Cardiac septum (tissue), 1 donor: ENCODE data around the gene GCK. TPM values are rescaled to one million over a fixed set of nuclear protein-coding genes. Genes with fewer than 3 reads are reported as not detected.

Experiments used
- DNase-seq: peaks from one replicate; pipeline ENCODE4 v3.0.0-alpha.2; 2020; ENCODE audit warnings: low spot score
- intact Hi-C: fragments of 100-400 bp; cut with DNase I; formaldehyde crosslinking; loops from one replicate; pipeline ENCODE4 v1.14.0; 2022
- total RNA-seq: library from RNA; stranded (reverse); fragmentation: NEBNext Ultra II Directional; extraction: Animal tissue kit (Norgen Biotek cat#: 25700); gene quantifications from one replicate; pipeline ENCODE4 v1.2.1, GENCODE V29; 2021
- donor health status: DM: no; HTN: no; CAD: no.

The GCK gene
- total RNA-seq, 1 donor from 2014 or later = 3.7 TPM

DNA sequence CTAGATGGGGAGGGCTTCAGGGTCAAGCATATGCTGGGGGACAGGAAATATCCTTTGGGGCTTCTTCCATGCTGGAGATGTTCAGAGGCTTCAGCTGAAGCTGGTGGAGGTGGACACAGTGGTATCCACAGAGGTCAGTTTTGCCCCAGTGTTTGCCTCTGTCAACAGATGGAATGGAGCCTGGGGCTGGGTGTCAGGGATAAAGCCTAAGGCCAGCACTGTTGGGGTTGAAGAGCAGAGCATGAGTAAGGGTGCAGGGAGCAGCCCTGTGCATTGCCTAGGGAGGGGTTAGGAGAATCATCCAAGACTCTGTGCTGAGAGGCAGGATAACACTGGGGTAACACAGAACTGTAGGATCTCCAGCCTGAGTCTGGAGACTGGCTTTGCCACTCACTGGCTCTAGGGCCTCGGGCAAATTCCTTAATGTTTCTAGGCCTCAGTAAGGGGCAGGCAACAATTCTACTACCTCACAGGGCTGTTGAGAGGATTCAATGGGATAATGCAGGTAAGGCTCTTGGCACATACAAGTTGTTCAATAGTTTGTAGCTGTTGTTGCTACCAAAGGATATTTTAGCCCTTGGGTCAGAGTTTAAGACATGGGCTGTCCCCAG is 26.3 kb downstream of the GCK start:
- DNase-seq = peak; percentile 68
- intact Hi-C loops = no loop called here

DNA sequence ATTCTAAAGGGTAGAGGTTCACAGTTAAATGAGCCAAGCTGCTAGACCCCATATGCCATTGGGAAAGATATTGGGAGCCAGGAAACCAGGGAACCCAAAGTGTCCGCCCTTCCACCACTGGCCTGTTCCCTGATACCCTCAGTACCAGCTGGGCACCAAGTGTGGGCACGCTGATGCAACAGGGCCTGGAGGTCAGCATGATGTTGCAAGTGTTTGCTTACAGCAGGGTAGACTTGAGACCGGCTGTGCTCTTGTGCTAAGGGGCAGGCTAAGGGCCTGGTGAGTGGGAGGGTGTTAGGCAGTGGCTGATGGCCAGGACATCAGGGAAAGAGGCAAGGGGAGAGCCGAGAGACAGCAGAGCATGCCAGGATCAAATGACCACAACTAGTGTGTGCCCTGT is 27.1 kb downstream of the GCK start:
- peak; percentile 29 for DNase-seq
- intact Hi-C loops = no loop called here

DNA sequence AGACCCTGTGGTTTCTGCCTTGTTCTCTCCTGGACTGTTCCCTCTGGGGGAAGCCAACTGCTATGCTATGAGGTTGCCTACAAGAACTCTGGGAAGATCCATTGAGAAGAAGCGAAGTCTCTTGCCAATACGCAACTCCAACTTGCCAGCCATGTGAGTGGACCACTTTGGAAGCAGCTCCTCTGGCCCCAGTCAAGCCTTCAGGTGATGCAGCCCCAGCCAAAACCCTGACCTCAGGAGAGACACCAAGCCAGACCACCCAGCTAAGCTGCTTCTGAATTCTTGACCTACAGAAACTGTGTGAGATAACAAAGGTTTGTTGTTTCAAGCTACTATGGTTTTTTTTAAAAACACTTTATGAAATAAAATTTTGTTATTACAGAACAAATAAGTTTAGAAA is 27.9 kb downstream of the GCK start:
- intact Hi-C loops = no loop called here

DNA sequence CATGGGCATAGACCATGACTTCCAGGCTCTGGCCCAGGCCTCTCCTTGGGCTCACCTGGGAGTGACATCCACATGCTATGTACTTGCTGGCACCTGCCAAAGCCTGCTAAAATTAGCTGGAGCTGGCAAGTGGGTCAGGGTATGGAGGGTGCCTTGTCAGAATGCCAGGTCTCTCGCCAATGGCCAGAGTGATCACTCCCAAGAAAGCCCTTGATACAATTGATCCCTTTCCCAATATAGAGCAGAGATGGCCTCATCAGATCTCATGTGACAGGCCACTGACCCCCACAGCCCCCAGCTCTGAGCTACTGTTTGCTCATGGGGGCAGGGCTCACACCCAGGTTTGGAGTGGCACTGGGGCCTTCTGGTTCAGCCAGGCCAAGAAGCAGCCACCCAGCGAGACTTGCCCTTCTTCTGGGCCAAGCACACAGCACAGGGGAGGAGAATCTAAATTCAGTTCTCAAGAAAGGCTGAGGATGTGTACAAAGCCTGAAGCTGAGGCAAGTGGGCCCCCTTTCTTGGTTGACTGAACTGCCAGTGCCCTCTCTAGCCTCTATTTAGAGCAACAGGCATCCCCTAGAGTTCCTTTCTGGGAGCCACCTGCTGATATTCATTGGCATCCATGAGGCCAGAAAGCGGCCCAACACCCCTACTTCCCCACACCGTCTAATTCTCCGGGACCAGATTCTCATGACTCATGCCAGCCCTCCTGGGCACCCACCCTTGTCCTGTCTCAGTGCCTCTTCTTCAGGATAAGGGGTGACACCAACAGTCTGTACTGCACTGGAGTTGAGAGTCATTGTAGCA is 29.2 kb downstream of the GCK start:
- intact Hi-C loops = no loop called here

More for the DNA sequence above, 27.9 kb downstream of the GCK start:
- DNase-seq = no peak

DNA sequence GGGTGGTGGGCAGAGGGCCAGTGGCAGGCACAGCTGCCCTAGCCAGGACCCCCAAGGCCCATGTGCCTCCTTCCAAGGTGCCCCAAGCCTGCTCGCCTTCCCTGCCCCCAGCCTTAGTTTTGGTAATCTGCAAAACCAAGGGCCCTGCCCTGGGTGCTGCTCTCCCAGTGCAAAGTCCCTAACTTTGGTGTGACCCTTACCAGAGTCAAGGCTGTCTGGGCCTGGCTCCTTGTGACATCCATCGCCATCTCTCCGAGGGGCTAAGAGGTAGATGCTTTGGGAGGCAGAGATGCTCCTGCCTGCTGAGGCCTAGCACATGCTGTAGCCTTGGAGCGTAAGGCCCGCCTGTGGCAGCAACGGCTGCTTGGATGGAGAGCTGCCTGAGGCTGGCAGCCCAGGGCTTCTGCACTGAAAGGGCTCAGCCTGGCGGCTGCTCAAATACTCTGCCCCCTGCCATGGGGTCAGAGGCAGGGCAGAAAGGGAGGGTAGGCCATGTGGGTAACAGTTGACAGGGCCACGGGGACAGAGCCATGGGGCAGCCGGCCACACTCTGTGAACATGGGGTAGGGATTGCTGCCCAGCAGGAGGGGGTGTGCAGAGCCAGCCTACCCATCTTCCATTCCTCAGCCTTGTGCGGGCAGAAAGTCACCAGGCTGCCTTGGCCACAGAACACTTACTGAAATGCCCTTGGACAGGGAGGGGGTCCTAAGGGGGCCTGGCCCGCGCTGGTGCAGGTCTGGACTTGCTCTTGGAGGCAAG is 30.2 kb downstream of the GCK start:
- DNase-seq = peak; percentile 60
- intact Hi-C loops = no loop called here

More for the DNA sequence above, 29.2 kb downstream of the GCK start:
- peak; percentile 67 for DNase-seq

DNA sequence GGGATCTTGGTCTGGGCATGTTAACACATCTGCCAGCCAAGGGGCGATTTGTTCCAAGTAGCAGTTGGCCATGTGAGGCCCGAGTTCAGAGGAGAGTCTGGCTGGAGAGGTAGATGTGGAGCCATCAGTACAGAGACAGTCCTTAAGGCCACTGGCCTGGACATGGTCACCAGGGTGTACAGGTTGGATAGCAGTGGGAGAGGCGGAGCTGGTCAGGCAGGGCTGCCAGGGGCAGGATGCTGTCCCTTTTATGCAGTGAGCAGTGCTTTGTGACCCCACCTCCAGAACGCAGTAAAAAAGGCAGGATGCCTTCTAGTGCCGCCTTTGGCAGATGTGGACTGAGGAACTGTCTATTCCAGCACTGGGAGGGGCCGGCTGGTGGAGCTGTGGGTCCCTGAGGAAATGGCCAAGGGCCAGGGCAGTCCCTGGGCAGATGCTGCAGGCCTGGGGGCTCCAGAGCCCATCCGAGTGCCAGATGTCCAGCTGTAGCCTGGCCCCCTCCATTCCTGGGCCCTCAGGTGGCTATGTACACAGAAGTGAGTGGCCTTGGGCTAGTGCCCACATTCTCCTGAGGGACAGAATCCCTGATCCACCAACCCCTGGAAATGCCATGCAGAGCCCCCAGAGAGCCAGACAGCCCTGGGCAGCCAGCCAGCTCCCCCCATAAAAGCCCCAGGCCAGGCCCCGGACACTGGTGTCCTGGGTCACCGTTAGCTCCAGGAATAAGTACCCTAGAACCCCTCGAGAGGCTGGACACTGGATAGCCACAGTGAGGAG is 31.0 kb downstream of the GCK start:
- peak; percentile 74 for DNase-seq
- intact Hi-C loops = no loop called here

DNA sequence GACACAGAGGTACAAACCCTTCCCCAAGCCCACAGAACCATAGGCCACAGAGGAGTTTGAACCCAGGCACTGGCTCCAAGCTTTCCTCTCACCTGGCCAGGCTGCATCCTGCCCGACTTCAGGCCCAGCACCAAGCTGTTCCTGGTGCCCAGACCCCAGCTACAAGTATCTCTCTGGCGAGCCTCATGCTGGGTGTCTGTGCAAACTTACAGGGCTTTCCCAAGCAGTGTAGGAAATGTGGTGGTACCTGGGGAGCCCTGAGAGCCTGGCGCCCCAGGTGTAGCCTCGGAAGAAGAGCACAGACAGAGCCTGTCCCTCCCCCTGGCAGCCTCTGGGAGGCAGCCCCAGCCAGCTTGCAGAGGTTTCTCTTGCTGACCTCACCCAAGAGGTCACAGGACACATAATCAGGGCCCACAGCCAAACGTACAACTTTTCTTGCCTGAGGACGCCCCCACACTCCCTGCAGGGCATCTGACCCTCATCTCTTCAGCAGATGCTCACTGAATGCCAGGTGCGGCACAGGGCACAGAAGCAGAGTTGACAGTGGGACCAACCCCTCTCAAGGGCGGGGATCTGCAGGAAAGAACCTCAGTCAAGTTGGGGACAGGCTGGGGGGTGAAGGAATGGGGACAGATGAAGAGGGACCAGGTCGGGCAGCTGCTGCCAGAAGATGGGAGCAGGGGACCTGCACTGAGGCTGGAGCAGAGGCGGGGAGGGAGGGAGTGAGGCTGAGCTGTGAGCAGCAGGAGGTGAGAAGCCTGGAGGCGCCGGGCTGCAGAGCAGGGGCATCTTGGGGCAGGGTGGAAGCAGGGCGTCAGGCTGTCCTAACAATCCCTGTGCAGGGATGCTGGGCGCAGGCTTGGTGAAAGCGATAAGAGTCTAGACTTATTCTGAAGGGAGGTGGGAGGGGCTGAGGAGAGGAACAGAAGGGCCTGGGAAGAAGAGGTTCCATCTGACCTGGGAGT is 31.8 kb downstream of the GCK start:
- peak; percentile 50 for DNase-seq
- intact Hi-C loops = no loop called here

DNA sequence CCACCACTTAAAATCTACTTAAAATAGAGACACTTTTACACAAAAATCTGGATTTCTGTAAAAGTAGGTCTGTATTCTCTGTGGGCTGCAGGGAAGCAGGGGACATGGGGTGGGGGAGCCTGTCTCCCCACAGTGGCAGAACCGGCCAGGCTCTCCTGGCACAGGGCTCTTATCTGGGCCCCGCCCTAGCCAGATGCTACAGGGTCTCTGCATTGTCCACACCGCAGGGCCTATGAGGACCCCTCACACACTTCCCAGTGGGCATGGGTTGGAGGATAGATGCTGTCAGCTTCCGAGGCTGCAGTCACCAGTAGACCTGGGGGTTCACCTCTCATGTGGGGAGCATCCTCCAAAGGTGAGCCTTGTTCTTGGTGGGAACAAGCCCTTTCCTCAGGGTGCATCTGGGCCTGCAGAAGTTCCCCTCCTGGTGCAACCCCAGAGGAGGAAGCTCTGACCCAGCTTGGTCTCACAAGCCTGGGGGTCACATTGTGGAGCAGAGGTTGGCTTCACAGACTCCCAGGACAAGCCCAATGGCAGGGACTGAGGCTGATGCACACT is 32.7 kb downstream of the GCK start:
- peak; percentile 62 for DNase-seq
- intact Hi-C loops = no loop called here

DNA sequence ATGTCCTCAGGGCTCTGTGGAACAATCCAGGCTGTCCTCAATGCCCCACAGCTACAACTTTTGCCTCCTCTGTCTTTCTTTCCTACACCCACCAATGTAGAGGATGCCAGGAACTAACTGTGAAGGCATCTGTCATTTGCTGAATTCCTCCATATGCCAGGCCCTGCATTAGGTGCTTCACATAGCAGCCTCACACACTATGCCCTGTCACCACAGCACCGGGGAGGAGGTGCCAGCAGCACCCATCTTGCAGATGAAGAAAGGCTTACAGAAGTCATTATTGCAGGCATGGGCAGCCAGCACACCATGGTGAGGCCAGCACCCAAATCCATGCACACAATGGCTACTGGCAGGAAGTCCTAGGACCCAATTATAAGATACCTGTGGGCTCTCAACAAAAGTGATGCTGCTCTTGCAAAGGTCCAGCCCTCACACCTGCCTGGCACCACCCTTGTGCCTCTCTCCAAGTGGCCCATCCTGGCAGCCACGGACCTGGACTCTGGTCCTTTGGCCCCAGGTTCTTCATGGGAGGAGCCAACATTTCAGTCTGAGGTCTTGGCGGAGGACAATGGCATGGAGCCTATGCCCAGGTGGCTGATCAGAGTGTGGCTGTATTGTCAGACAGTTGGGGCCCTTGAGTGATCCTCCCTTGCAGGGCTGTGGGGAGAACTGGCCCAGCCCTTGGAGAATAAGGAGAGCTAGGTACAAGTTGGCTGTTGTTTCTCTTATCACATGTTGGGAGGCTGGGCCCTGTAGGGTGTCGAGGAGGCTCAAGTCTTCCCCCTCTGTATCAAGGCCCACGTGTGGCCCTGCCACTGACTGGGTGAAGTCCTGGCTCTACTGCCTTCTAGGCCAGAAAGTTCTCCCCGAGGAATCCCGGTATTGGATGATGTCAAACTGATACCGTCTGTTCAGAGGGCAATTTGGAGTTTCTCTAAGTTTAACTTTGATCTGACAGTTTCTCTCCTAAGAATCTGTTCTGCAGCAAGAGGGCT is 33.8 kb downstream of the GCK start:
- intact Hi-C loops = no loop called here
- peak; percentile 54 for DNase-seq

DNA sequence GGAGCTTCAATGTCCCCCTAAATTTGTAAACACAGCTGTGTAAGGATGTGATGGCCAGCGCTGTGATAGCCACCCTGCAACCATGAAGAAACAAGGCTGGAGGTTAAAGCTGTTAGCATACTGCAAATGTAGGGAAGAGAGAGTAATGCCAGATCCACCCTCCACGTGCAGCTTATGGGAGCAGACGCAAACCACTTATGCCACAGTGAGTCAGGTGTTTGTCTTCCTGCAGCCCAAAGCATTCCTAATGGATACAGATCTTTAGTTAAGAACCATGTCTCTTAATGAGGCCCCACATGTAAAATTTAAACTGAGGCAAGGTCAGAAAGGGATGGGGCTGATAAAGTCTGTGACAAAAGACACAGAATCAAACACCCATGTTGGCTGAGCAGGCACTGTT is 34.5 kb downstream of the GCK start:
- no peak for DNase-seq
- intact Hi-C loops = no loop called here

DNA sequence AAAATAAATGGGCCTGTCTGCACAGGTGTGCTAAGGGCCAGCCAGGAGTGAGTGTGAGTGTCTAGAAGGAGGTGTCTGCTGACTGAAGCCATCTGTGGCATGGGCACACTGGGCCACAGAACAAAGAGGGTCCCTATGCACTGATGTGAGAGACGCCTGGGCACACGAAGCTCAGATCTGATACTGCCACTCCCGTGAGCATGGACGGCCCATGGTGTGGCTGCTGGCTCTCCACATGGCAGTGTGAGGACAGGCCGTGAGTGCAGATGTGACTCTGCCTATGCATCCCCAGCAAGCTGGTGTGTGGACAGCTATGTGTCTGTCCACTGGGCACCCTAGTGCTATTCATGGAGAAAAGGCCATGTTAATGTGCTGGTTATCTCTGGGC is 35.3 kb downstream of the GCK start:
- intact Hi-C loops = no loop called here
- DNase-seq = peak; percentile 56

DNA sequence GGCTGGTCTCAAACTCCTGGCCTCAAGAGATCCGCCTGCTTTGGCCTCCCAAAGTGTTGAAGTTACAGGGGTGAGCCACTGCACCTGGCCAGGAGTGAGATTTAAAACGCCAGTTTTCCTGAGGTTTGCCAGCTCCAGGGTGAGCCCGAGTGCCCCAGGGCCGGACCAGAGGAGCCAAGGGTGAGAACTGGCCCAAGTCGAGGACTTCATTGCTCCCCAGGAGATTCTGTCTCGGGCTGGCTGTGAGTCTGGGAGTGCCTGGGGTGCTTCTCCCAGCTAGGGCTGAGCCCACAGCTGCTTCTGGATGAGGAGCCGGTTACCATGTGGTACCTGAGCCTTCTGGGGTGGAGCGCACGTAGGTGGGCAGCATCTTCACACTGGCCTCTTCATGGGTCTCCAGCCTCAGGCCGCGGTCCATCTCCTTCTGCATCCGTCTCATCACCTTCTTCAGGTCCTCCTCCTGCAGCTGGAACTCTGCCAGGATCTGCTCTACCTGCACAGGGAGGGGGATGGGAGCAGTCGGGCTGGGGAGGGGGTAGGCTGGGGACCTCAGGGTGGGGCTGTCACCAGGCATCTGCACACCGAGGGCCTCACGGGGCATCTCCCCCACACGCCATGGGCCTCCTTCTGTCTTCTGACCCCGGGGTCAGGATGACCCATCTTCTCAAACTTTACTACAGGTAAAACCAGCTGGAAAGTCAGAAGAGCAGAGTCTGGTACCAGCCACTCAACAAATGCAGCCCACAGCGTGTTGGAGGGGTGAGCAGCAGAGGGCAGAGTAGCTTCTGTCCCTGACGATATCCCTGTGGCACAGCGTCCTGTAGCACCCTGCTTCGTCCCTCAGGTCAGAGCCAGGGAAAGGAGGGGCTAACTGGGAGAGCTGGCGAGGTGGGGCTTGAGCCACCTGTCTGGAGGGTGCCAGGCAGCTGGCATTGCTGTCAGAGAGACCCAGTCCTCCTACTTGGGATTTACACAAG is 36.0 kb downstream of the GCK start:
- intact Hi-C loops = no loop called here
- DNase-seq = peak; percentile 56

DNA sequence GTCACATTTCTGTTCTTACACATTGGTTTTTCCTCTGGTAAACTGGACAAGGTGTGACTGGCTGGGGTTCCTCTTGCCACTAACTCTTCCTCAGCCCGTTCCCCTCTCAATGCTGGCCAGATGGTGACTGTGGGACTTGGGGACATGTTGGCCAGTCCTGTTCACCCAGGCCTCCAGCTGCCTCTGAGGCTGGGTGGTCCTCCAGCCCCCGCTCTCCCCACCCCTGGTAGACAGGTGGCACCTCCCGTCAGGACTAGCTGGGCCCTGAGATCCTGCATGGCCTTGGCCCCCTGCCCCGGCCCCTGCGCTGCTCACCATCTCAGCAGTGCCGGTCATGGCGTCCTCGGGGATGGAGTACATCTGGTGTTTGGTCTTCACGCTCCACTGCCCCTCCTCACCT is 37.3 kb downstream of the GCK start:
- DNase-seq = peak; percentile 62
- intact Hi-C loops = no loop called here

DNA sequence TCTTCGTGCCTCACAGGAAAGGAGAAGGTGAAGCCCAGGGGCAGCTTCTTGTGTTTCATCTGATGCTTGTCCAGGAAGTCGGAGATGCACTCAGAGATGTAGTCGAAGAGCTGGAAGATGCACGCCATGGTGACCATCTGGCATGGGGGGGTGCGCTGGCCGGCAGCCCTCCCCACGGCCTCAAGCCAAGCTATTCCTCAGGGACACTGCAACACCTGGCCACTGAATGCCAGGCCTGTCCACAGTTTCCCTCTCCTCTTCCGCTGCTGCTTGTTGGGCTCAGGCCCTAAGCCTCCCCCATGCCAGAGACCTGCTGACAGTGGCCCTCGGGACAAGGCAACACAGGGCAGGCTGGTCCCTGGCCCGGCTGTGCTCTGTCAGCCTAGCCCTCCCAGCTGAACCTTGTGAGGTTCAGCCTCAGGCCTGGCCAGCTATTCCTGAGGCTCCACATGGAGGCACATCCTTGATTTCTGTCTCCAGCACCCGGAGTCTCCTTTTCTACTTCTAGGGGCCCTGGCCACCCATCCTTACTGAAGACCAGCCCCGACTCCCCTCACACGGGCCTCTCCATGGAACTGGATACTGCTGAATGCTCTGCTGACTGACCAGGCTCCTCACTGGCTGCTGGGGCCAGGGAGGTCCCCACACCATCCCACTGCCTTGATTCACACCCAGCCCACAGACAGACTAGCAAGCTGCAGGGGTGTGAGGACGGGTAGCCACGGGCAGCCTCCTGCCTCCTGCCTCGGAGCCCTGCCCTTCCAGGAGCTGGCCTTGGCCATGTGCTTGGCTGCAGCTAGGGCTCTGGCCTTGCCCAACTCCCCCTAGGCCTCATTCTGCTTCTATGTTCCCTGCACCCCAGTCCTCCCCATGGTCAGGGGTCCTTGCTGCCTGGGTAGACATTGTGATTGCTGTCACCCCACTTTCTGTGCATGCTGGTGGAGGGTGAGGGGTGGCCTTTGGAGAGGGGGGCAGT is 38.0 kb downstream of the GCK start:
- intact Hi-C loops = no loop called here
- DNase-seq = peak; percentile 72

DNA sequence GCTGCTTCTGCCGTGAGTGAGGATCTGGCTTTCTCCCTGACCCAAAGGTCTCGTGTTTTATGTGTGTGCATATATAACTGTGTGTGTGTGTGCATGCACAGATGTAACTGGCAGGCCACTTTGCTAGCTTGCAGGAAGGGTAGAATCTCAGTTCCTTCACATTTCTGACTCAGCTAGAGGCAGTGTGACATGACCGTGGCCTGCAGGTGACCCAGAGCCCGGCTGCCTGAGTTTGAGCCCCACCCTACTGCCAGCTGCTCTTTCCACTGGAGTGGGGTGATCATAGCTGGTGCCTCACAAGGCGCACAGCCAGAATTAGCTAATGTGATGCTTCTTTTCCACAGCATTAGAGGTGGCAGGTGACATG is 38.8 kb downstream of the GCK start:
- DNase-seq = peak; percentile 20
- intact Hi-C loops = no loop called here
